Large intestine (tissue), 3 donors: ENCODE data around the gene TDRD9. TPM values are rescaled to one million over a fixed set of nuclear protein-coding genes. Genes with fewer than 3 reads are reported as not detected.

Source experiments
- DNase-seq, 2 donors: peaks; one replicate each; pipeline versions ENCODE4 v3.0.0 to v3.0.0-alpha.2; 2013
- H3K27ac ChIP-seq: one replicate; pipeline ENCODE4 v1.5.1; 2013; ENCODE audit warnings: low read length
- H3K27me3 ChIP-seq: 2 replicates; pipeline ENCODE4 v1.6.1; 2013; ENCODE audit warnings: low read length; ENCODE audit not compliant: control insufficient read depth, insufficient read depth
- H3K36me3 ChIP-seq: 2 replicates; pipeline ENCODE4 v1.6.1; 2013; ENCODE audit warnings: low read length; ENCODE audit not compliant: control insufficient read depth, insufficient read depth
- H3K4me1 ChIP-seq: one replicate; pipeline ENCODE4 v1.6.1; 2013; ENCODE audit warnings: low read length; ENCODE audit not compliant: control insufficient read depth, insufficient read depth
- H3K4me3 ChIP-seq: one replicate; pipeline ENCODE4 v1.5.1; 2013; ENCODE audit warnings: low read length
- H3K9me3 ChIP-seq: one replicate; pipeline ENCODE4 v1.6.1; 2013; ENCODE audit warnings: mild to moderate bottlenecking, low read depth, low read length, moderate library complexity; ENCODE audit not compliant: control insufficient read depth
- WGBS: methylation state at CpG from one replicate; pipeline ENCODE4 v1.1.5; 2013; ENCODE audit warnings: low lambda C conversion rate; ENCODE audit not compliant: insufficient coverage; 5-methylcytosine and 5-hydroxymethylcytosine counted together
- polyA plus RNA-seq: library from polyadenylated mRNA; unstranded; fragments of 120-200 nt; gene quantifications from one replicate; pipeline ENCODE4 v1.2.1, GENCODE V29; 2013

The TDRD9 gene
- polyA plus RNA-seq, 1 donor: 0.46 TPM

DNA sequence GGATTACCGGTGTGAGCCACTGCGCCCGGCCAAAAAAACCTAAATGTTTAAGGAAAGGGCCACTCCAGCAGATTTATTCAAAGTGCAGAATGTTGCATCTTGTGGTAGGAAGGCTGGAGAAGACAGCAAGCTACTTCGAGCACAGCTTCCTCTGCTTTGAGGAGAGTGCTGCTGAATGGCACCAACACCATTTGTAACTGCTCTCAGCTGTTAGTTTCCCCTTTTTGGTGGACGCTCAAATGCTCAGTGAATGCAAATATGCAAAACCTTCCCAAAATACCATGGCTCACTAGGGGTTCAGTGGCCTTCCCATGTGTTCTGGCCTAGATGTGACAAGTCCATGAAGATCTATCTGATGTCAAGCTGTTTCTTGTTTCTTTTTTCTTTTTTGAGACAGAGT, 2.9 kb upstream of the TDRD9 start:
- no peaks in the 10 kb centered on the region for H3K4me1 ChIP-seq
- H3K4me3 ChIP-seq: no peak overlapping the region
- H3K9me3 ChIP-seq: peaks cover 7% of the 10 kb centered on the region
- no peaks in the 10 kb centered on the region for H3K36me3 ChIP-seq
- no peak for DNase-seq
- H3K27me3 ChIP-seq: peaks cover 14% of the 10 kb centered on the region
- no peak overlapping the region for H3K27ac ChIP-seq
- no CpG with 5 or more reads among the region's 5 CpGs for WGBS

DNA sequence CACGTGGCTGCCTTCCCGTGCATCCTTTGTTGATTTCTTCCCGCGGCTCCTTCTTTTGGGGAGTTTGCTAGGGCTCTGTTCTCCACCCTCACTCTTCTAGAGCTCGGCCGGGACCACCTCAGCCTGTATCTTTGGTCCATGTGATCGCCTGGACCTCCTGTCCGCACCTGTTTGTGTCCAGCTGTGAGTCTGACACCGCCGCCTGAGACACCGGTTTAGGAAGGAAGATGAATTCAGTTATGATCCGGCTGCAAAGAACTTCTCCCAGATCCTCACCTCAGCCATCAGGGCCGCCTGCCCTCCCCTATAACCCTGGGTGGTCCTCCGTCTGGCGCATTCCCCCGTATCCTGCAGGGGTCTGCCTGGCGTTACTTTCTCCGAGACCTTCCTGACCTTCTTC, 690 bp upstream of the TDRD9 start:
- H3K27ac ChIP-seq: no peak overlapping the region
- H3K4me3 ChIP-seq: no peak overlapping the region
- 100% methylated on average over 3 of the region's 18 CpGs for WGBS
- H3K4me1 ChIP-seq: no peaks in the 10 kb centered on the region
- H3K36me3 ChIP-seq: no peaks in the 10 kb centered on the region
- peaks cover 7% of the 10 kb centered on the region for H3K9me3 ChIP-seq
- DNase-seq: no peak
- peaks cover 14% of the 10 kb centered on the region for H3K27me3 ChIP-seq

DNA sequence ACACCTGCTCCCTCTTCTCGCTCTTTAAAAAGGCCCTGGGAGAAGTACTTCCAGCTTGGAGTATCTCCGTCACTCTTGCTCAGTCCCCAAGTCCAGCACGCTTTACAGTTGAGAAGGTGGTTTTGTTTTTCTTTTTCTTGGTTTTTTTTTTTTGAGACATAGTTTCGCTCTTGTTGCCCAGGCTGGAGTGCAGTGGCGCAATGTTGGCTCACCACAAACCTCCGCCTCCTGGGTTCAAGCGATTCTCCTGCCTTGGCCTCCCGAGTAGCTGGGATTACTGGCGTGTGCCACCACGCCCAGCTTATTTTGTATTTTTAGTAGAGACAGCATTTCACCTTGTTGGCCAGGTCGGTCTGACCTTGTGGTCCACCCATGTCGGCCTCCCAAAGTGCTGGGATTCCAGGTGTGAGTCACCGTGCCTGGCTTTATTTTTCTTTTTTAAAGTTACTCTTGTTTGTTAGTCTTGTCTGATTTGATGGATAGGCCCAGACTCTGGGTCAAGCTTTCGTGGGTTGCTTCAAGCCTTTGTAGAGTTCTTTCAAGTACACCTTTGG, 1.9 kb downstream of the TDRD9 start:
- peaks cover 5% of the 10 kb centered on the region for H3K4me1 ChIP-seq
- DNase-seq: no peak
- H3K36me3 ChIP-seq: no peaks in the 10 kb centered on the region
- peaks cover 6% of the 10 kb centered on the region for H3K27me3 ChIP-seq
- peaks cover 7% of the 10 kb centered on the region for H3K9me3 ChIP-seq
- 88% methylated on average over 2 of the region's 14 CpGs for WGBS
- H3K27ac ChIP-seq: no peak overlapping the region
- no peak overlapping the region for H3K4me3 ChIP-seq

DNA sequence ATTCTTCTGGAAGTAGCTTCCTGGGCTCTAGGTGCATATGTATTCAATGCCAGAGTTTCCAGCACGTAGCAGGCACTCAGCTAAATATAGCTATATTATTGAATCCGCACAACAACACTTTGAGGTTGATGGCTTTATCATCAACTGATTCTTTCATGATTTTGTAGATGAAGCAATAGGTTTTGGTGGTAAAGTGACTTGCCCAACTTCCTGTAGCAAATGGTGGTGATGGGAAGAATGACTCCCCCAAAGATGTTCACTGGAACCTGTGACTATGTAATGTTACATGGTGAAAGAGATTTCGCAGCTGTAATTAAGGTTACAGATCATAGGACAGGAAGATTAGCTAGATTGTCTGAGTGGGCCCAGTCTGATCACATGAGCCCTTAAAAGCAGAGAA, 3.2 kb downstream of the TDRD9 start:
- no CpG with 5 or more reads among the region's 3 CpGs for WGBS
- Histone ChIP-seq H3K9me3 (peaks cover 7% of the 10 kb centered on the region), H3K4me1 (peaks cover 5% of the 10 kb centered on the region), H3K36me3 (no peaks in the 10 kb centered on the region), H3K27me3 (peaks cover 6% of the 10 kb centered on the region), H3K4me3 (no peak overlapping the region), H3K27ac (no peak overlapping the region)
- DNase-seq: no peak

DNA sequence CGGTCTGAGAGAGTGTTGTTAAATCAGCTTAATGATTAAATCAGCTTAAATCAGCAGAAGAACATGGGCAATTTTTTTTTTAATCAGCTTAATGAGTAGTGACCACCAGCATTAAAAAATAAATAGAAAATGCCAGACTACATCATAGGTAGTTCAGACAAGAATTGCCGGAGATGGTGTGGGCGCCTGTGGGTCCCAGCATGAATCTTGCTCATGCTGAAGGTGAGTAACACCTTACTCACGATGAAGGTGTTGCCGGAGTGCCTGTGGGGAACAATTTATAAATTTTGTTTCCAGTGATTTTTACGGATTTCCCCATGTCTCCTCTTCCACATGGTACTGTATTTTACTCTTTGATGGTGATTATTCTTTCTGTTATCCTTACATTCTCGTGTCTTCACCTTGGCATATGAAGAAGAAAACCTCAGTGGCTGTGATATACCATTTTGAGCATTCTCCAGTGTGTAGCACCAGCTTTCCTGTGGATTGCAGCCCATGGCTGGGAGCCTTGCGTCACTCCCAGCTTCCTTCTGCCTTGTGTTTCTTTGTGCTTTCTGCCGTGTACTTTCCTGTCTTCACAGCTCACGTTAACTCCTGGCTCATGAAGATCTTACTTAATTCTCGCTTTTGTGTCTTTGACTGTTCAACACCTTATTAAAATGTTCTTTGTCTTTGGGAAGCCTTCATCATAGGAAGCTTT, 4.7 kb downstream of the TDRD9 start:
- H3K36me3 ChIP-seq: no peaks in the 10 kb centered on the region
- peaks cover 2% of the 10 kb centered on the region for H3K27me3 ChIP-seq
- peaks cover 2% of the 10 kb centered on the region for H3K9me3 ChIP-seq
- H3K4me1 ChIP-seq: peaks cover 5% of the 10 kb centered on the region
- H3K27ac ChIP-seq: no peak overlapping the region
- DNase-seq: no peak
- WGBS: 78% methylated on average over 4 of the region's 11 CpGs
- H3K4me3 ChIP-seq: no peak overlapping the region

DNA sequence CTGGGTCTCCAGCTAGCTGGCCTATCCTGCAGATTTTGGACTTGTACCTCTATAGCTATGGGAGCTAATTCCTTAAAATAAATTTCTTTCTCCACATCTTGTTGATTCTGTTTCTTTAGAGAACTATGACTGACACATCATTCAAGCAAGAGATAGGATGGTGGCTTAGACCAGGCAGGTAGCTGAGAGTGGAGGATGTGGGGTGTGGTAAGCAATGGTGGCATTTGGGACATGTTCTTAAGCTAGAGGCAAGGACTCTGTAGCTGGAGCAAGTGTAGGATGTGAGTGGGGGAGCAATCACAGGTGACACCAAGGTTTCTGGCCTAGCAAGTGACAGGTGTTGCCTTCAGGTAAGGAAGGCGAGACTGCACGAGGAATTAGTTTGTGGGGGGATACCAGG, 6.8 kb downstream of the TDRD9 start:
- H3K27me3 ChIP-seq: peaks cover 4% of the 10 kb centered on the region
- no peaks in the 10 kb centered on the region for H3K9me3 ChIP-seq
- H3K36me3 ChIP-seq: no peaks in the 10 kb centered on the region
- H3K4me3 ChIP-seq: no peak overlapping the region
- DNase-seq: no peak
- H3K4me1 ChIP-seq: peaks cover 5% of the 10 kb centered on the region
- WGBS: no CpG with 5 or more reads among the region's 2 CpGs
- H3K27ac ChIP-seq: no peak overlapping the region

DNA sequence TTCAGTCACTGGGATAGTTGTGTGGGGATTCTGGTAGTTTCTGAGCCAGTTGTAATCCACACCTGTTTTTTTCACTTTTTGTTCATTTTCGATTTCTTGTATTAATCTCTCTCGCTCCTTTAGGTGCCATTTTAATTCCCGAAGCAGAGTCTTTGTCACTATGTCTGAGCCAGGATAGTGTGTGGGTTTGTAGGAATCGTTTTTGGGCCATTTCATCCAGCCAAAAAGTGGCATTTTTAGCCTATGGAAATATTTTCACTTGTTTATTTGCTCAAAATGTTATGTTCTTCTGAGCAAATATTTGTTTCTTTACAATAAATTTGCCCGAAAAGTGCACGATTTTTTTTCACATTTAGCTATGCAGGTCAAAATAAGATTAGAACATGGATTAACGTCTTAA, 13.2 kb downstream of the TDRD9 start:
- no peaks in the 10 kb centered on the region for H3K9me3 ChIP-seq
- H3K4me3 ChIP-seq: no peak overlapping the region
- peaks cover 16% of the 10 kb centered on the region for H3K27me3 ChIP-seq
- DNase-seq: no peak
- no peak overlapping the region for H3K27ac ChIP-seq
- H3K4me1 ChIP-seq: no peaks in the 10 kb centered on the region
- WGBS: 73% methylated on average over 7 of the region's 7 CpGs
- no peaks in the 10 kb centered on the region for H3K36me3 ChIP-seq

DNA sequence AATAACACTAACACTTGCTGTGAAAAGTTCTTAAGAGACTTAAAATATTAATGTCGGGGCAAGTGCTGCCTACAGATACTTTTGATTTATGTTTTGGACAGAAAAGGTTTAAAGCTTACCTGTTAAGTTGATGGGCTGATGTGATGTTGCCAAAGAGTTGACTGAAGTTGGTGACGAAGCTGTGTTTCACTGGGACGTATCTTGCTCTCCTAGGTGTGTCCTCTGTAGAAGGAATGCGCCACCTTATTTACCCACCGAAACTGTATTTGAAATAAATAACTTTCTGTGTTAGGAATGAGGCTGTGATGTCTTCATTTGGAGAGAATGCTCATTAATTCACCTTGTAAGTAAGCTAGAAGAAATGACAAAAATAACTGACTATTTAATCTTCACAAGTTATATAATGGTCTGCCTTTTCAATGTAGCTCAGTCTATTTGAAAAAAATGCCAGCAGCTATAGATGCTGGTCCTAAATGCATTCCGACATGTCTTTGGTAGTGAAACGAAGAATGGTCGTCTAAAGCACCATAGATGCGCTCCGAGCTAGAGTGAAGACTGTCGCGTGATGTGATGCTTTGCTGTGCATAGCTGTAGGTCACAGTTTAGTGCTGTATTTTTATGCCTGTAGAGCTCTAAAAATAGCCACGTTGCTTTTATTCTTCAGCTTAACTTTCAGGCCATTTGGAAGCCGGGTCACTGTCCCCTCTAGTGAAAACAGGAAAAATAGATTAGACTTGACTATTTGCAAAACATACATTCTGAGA, 13.9 kb downstream of the TDRD9 start, which contains the start of gene RD3L:
Gene RD3L, minus strand, starts transcription at position 557 of the 764 bp plus-strand sequence. CDS start 834 bp downstream, outside the sequence.
- WGBS: 100% methylated on average over 3 of the region's 14 CpGs
- Histone ChIP-seq H3K4me1 (no peaks in the 10 kb centered on the region), H3K4me3 (no peak within 1 kb of the TSS), H3K36me3 (no peaks in the 10 kb centered on the region), H3K9me3 (no peaks in the 10 kb centered on the region), H3K27me3 (peaks cover 16% of the 10 kb centered on the region), H3K27ac (no peak within 1 kb of the TSS)
- no peak for DNase-seq

DNA sequence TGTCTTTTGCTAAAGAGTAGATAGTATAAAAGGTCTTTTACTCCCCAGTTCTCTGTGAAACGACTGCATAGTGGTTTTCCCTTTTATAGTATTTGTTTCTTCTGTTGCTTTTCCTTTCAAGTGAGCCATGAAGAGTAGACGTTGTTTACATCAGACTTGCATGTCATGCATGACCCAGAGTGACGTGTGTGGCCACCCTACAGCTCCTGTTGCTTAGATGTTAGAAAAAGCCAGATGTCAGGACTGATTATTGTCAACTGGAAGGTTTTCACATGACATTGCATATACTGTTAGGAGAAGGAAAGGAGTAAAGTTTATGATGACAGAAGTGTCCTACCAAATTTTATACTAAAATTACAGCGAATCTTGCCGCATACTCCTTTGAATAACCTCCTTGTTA, 15.4 kb downstream of the TDRD9 start:
- Histone ChIP-seq H3K4me1 (no peaks in the 10 kb centered on the region), H3K9me3 (no peaks in the 10 kb centered on the region), H3K4me3 (no peak overlapping the region), H3K36me3 (no peaks in the 10 kb centered on the region), H3K27me3 (peaks cover 14% of the 10 kb centered on the region), H3K27ac (no peak overlapping the region)
- no CpG with 5 or more reads among the region's 5 CpGs for WGBS
- no peak for DNase-seq

DNA sequence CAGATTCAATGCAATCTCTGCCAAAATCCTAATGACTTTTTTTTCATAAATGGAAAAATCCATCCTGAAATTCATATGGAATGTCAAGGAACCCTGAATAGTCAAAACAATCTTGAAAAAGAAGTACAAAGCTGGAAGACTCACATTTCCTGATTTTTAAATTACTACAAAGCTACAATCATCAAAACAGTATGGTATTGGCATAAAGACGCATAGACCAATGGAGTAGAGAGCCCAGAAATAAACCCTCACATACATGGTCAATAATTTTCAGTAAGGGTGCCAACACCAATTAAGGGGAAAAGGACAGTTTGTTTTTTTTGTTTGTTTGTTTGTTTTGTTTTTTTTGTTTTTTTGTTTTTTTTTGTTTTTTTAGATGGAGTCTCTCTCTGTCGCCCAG, 18.7 kb downstream of the TDRD9 start:
- peaks cover 3% of the 10 kb centered on the region for H3K27me3 ChIP-seq
- 100% methylated on average over 1 of the region's 2 CpGs for WGBS
- H3K36me3 ChIP-seq: no peaks in the 10 kb centered on the region
- DNase-seq: no peak
- no peaks in the 10 kb centered on the region for H3K4me1 ChIP-seq
- H3K27ac ChIP-seq: no peak overlapping the region
- no peaks in the 10 kb centered on the region for H3K9me3 ChIP-seq
- no peak overlapping the region for H3K4me3 ChIP-seq
